Measurements from ENCODE around the gene PDCD7. TPM values are rescaled to one million over a fixed set of nuclear protein-coding genes. Genes with fewer than 3 reads are reported as not detected.
"Not testable (repeated sequence)": the region's sequence is repeated elsewhere in the genome, so short reads cannot be mapped to it uniquely, and the experiment has no call there.

Gene PDCD7
- polyA plus RNA-seq, 1 donor, result 19.5 TPM

- not testable (repeated sequence) for DNase-seq (ENCODE audit: low read depth)
Measured at GRCh38 chr15:65074946-65075345, 58.7 kb downstream of the PDCD7 start.

- DNase-seq (ENCODE audit: low read depth), result no peak
Measured at GRCh38 chr15:65072617-65073016, 61.0 kb downstream of the PDCD7 start.

- no peak for DNase-seq (ENCODE audit: low read depth)
Measured at GRCh38 chr15:65072027-65072426, 61.6 kb downstream of the PDCD7 start.

- no peak for DNase-seq (ENCODE audit: low read depth)
Measured at GRCh38 chr15:65071381-65071811, 62.2 kb downstream of the PDCD7 start.

- DNase-seq (ENCODE audit: low read depth), result no peak
Measured at GRCh38 chr15:65069779-65070546, 63.6 kb downstream of the PDCD7 start.

- DNase-seq (ENCODE audit: low read depth), result no peak
Measured at GRCh38 chr15:65069179-65069578, 64.4 kb downstream of the PDCD7 start.

GRCh38 chr15:65068403-65068788 lies 65.2 kb downstream of the PDCD7 start:
- no peak for DNase-seq (ENCODE audit: low read depth)

GRCh38 chr15:65067645-65068402 lies 65.8 kb downstream of the PDCD7 start, which contains the start of gene RASL12:
Gene RASL12 (minus strand): TSS chr15:65067991. CDS start chr15:65067835, 156 bp downstream.
- DNase-seq (ENCODE audit: low read depth), result no peak

Other genes starting within 250 kb of the PDCD7 start
- gene ANKDD1A, start 221.9 kb downstream of the PDCD7 start, polyA plus RNA-seq (ENCODE audit: insufficient read length), result 6.1 TPM
- 84.3 TPM for gene SPG21, start 143.9 kb downstream of the PDCD7 start, polyA plus RNA-seq (ENCODE audit: insufficient read length)
- gene MTFMT, start 104.2 kb downstream of the PDCD7 start, polyA plus RNA-seq (ENCODE audit: insufficient read length), result 8.5 TPM
- 1.3 TPM for gene SLC51B, start 88.4 kb downstream of the PDCD7 start, polyA plus RNA-seq (ENCODE audit: insufficient read length)
- gene RASL12, start 65.8 kb downstream of the PDCD7 start, polyA plus RNA-seq (ENCODE audit: insufficient read length), result 12.7 TPM
- gene KBTBD13, start 57.1 kb downstream of the PDCD7 start, polyA plus RNA-seq (ENCODE audit: insufficient read length), result 2.0 TPM
- 4.8 TPM for gene UBAP1L, start 18.6 kb downstream of the PDCD7 start, polyA plus RNA-seq (ENCODE audit: insufficient read length)
- gene CLPX, start 51.5 kb upstream of the PDCD7 start, polyA plus RNA-seq (ENCODE audit: insufficient read length), result 39.5 TPM
- gene CILP, start 77.7 kb upstream of the PDCD7 start, polyA plus RNA-seq (ENCODE audit: insufficient read length), result 22.1 TPM
- 13.0 TPM for gene PARP16, start 153.1 kb upstream of the PDCD7 start, polyA plus RNA-seq (ENCODE audit: insufficient read length)
- not detected for gene RNU5A-1, start 162.2 kb upstream of the PDCD7 start, polyA plus RNA-seq (ENCODE audit: insufficient read length)
- gene RNU5B-1, start 170.9 kb upstream of the PDCD7 start, polyA plus RNA-seq (ENCODE audit: insufficient read length), result not detected
- gene IGDCC3, start 244.2 kb upstream of the PDCD7 start, polyA plus RNA-seq (ENCODE audit: insufficient read length), result 3.7 TPM

Measured in forelimb muscle (tissue), 1 donor.